ENCODE data around the gene ARRDC3. TPM values are rescaled to one million over a fixed set of nuclear protein-coding genes. Genes with fewer than 3 reads are reported as not detected.

Gene ARRDC3
- total and polyA plus RNA-seq, 10 of the 15 experiments (the other 5 are each of a cell fraction or from before 2014, with no cell fraction given): 2.3 to 14.0 (median 8.6) TPM

DNA sequence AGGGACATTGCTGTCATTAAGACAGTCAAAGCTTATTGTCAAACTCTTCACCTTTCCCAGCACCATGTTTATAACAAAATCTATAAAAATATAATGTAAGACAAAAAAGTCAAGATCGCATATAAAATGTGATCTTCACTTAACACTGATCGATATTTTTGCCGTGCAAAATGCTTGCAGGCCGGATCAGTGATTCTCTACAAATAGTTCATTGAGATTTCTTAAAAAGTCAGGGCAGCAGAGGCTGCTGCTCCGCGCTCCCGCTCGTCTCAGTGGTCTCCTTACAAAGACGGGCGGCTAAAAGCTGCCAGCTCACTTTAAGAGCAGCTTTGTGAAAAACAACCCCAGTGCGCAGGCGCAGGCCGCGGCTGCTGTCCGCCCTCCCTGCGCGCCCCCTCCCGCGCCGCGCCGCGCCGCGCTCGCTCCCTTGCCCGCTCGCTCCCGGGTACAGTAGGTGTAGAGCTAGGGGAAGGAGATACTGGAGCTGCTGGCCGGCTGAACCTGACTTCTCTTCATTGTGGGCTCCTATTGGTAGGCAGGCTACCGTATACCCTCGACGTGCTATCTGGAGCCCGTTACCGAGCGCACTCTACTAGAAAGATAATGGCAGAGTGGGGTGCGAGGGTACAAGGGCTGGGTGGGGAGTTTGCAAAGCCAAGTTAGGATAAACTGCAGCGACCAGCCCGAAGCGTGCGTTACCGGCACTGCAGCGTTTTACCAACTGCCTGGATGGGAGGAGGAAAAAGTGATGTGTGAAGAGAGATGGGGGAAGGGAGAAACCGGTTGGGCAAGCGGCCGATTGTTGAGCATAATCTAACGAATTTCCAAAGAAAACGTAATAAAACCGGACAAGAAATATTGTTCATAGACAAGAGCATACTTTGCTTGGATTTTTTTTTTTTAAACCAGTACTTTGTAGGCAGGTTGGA is at the start of gene ARRDC3 (continued):
- TF ChIP-seq, protein P1, sequence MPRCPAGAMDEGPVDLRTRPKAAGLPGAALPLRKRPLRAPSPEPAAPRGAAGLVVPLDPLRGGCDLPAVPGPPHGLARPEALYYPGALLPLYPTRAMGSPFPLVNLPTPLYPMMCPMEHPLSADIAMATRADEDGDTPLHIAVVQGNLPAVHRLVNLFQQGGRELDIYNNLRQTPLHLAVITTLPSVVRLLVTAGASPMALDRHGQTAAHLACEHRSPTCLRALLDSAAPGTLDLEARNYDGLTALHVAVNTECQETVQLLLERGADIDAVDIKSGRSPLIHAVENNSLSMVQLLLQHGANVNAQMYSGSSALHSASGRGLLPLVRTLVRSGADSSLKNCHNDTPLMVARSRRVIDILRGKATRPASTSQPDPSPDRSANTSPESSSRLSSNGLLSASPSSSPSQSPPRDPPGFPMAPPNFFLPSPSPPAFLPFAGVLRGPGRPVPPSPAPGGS (IDR thresholded peaks at IDR 0.05; ENCODE audit: borderline replicate concordance, insufficient read depth, low read depth, low read length, poor library complexity, severe bottlenecking): peak; percentile 10
- TF ChIP-seq BMI1 (IDR thresholded peaks at IDR 0.05; ENCODE audit: borderline replicate concordance) (no peak), YBX1 (IDR thresholded peaks at IDR 0.05) (no peak), TARDBP (IDR thresholded peaks at IDR 0.05; ENCODE audit: borderline replicate concordance) (0 out of 2 replicates have a peak, but pooled peaks have one; percentile 8), EGR1 (IDR thresholded peaks at IDR 0.05; ENCODE audit: borderline replicate concordance in 1 of 2, low read depth in 2 of 2, low read length in 2 of 2) (peak in 1 of 2 experiments; percentile 27; a peak in 1 of 3 replicates), YY1 (IDR thresholded peaks at IDR 0.05; ENCODE audit: low read depth, low read length) (peak; percentile 24; the same call in 1 of the 2 replicates), POLR2AphosphoS2 (IDR thresholded peaks at IDR 0.05; ENCODE audit: low read depth, low read length) (peak; percentile 92), ASH2L (IDR thresholded peaks at IDR 0.05; ENCODE audit: borderline replicate concordance, low read depth) (no peak), ATF7 (IDR thresholded peaks at IDR 0.05; ENCODE audit: low read depth) (no peak), MTA3 (IDR thresholded peaks at IDR 0.05; ENCODE audit: borderline replicate concordance, low read length) (peak; percentile 73; the same call in 1 of the 2 replicates), SREBF1 (IDR thresholded peaks at IDR 0.05; ENCODE audit: low read length) (no peak), SUPT20H (IDR thresholded peaks at IDR 0.05; ENCODE audit: borderline replicate concordance, control insufficient read depth, low read depth, low read length) (no peak), KLF5 (IDR thresholded peaks at IDR 0.05; ENCODE audit: partially characterized antibody) (peak; percentile 76), LARP7 (IDR thresholded peaks at IDR 0.05) (peak; percentile 91; the same call in 1 of the 2 replicates), TCF3 (IDR thresholded peaks at IDR 0.05; ENCODE audit: borderline replicate concordance, insufficient read depth, low read depth, low read length) (peak; percentile 91; the same call in 1 of the 2 replicates), CREB1 (IDR thresholded peaks at IDR 0.05; ENCODE audit: low read depth) (no peak; the same call in 1 of the 2 replicates), TAF1 (IDR thresholded peaks at IDR 0.05; ENCODE audit: borderline replicate concordance, low read depth, low read length) (peak; percentile 98), ZSCAN29 (IDR thresholded peaks at IDR 0.05) (0 out of 2 replicates have a peak, but pooled peaks have one; percentile 32), BACH1 (IDR thresholded peaks at IDR 0.05; ENCODE audit: borderline replicate concordance) (peak; percentile 87; the same call in 1 of the 2 replicates), PML (IDR thresholded peaks at IDR 0.05; ENCODE audit: low read length) (peak; percentile 99), ZNF217 (IDR thresholded peaks at IDR 0.05) (no peak), HDGF (IDR thresholded peaks at IDR 0.05) (0 out of 2 replicates have a peak, but pooled peaks have one; percentile 28), SP1 (IDR thresholded peaks at IDR 0.05; ENCODE audit: low read depth, low read length) (no peak), RELA (IDR thresholded peaks at IDR 0.05; ENCODE audit: borderline replicate concordance, partially characterized antibody) (peak; percentile 72), FOXM1 (IDR thresholded peaks at IDR 0.05; ENCODE audit: low read depth, low read length) (0 out of 2 replicates have a peak, but pooled peaks have one; percentile 19), NR2C2 (IDR thresholded peaks at IDR 0.05; ENCODE audit: borderline replicate concordance, control insufficient read depth, insufficient read length, low read depth) (no peak)
- TF ChIP-seq, protein P2, sequence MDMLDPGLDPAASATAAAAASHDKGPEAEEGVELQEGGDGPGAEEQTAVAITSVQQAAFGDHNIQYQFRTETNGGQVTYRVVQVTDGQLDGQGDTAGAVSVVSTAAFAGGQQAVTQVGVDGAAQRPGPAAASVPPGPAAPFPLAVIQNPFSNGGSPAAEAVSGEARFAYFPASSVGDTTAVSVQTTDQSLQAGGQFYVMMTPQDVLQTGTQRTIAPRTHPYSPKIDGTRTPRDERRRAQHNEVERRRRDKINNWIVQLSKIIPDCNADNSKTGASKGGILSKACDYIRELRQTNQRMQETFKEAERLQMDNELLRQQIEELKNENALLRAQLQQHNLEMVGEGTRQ (IDR thresholded peaks at IDR 0.05; ENCODE audit: borderline replicate concordance, low read depth, low read length): no peak
- TF ChIP-seq, protein P3, sequence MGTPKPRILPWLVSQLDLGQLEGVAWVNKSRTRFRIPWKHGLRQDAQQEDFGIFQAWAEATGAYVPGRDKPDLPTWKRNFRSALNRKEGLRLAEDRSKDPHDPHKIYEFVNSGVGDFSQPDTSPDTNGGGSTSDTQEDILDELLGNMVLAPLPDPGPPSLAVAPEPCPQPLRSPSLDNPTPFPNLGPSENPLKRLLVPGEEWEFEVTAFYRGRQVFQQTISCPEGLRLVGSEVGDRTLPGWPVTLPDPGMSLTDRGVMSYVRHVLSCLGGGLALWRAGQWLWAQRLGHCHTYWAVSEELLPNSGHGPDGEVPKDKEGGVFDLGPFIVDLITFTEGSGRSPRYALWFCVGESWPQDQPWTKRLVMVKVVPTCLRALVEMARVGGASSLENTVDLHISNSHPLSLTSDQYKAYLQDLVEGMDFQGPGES (IDR thresholded peaks at IDR 0.05): peak; percentile 45; the same call in 1 of the 2 replicates
